ENCODE measurements around the gene ANKFN1. TPM values are rescaled to one million over a fixed set of nuclear protein-coding genes. Genes with fewer than 3 reads are reported as not detected.

Gene ANKFN1
- total RNA-seq, 1 experiment from 2014 or later: not detected

GRCh38 chr17:56528696-56529095 is 375.4 kb downstream of the ANKFN1 start:
- no peaks in the 10 kb centered on the region for H3K9me3 ChIP-seq (ENCODE audit: control insufficient read depth, low read depth, low read length)
- no peak overlapping the region for H3K27ac ChIP-seq (ENCODE audit: insufficient read length, low read depth, low read length)
- no peak overlapping the region for H3K56ac ChIP-seq (ENCODE audit: insufficient read length, low read depth, low read length)
- no peak for TF ChIP-seq CTCF (conservative IDR thresholded peaks at IDR 0.05)
- no peak overlapping the region for H2BK20ac ChIP-seq (ENCODE audit: low read depth, low read length, poor library complexity, severe bottlenecking)
- H3K23ac ChIP-seq (ENCODE audit: insufficient read length, low read depth, low read length): no peak overlapping the region
- no peak overlapping the region for H3T11ph ChIP-seq (ENCODE audit: low read length)
- Mint-ChIP-seq H3K27me3 (ENCODE audit: low read depth) (peaks cover 3% of the 10 kb centered on the region), H3K4me3 (no peak overlapping the region), H3K4me1 (no peaks in the 10 kb centered on the region), H3K27ac (no peak overlapping the region), H3K9me3 (no peaks in the 10 kb centered on the region; a peak in 1 of 5 replicates), H3K36me3 (ENCODE audit: insufficient read depth in 1 of 3, low read depth in 3 of 3) (no peaks in the 10 kb centered on the region)
- no peaks in the 10 kb centered on the region for H3K79me2 ChIP-seq (ENCODE audit: insufficient read depth, low read length)
- no peak overlapping the region for H3K14ac ChIP-seq (ENCODE audit: insufficient read depth, low read length)
- no peak for DNase-seq
- no peak overlapping the region for H4K91ac ChIP-seq (ENCODE audit: insufficient read length, low read depth, low read length)
- no peak overlapping the region for H2AK5ac ChIP-seq (ENCODE audit: insufficient read length, low read length)
- H2BK15ac ChIP-seq (ENCODE audit: low read depth, low read length): no peak overlapping the region
- H3K23me2 ChIP-seq (ENCODE audit: insufficient read length, low read depth, low read length, poor library complexity, severe bottlenecking): no peaks in the 10 kb centered on the region
- no CpG with 5 or more reads among the region's 2 CpGs for WGBS (ENCODE audit: extremely low coverage, insufficient read length, low lambda C conversion rate)
- no peak overlapping the region for H3K4ac ChIP-seq (ENCODE audit: low read depth, low read length)
- no peak overlapping the region for H4K5ac ChIP-seq (ENCODE audit: insufficient read length, low read depth, low read length)
- H2AFZ ChIP-seq (ENCODE audit: low read length): no peak overlapping the region
- no peaks in the 10 kb centered on the region for H3K4me1 ChIP-seq (ENCODE audit: insufficient read depth, low read length)
- H4K8ac ChIP-seq (replicated peaks; ENCODE audit: insufficient read length, low read depth, low read length): no peak overlapping the region
- H3K79me1 ChIP-seq (ENCODE audit: insufficient read depth, low read depth, low read length, poor library complexity, severe bottlenecking): no peaks in the 10 kb centered on the region
- H2BK5ac ChIP-seq (ENCODE audit: insufficient read length, low read length): no peak overlapping the region
- H2BK120ac ChIP-seq (ENCODE audit: low read depth, low read length, poor library complexity, severe bottlenecking): no peak overlapping the region
- no peaks in the 10 kb centered on the region for H3K27me3 ChIP-seq (ENCODE audit: insufficient read depth, low read length)
- no peak overlapping the region for H3K18ac ChIP-seq (ENCODE audit: insufficient read length, low read depth, low read length)
- no peak overlapping the region for H3K9ac ChIP-seq (ENCODE audit: extremely low read depth, insufficient read length, low read length)
- no peaks in the 10 kb centered on the region for H4K20me1 ChIP-seq (ENCODE audit: control insufficient read depth, insufficient read depth, insufficient read length)
- H2BK12ac ChIP-seq (ENCODE audit: insufficient read length, low read depth, low read length): no peak overlapping the region
- H3K4me2 ChIP-seq (ENCODE audit: insufficient read depth, insufficient read length, low read length): no peak overlapping the region
